Hematopoietic multipotent progenitor cell (in vitro differentiated cells): ENCODE data around the gene ENOX1. TPM values are rescaled to one million over a fixed set of nuclear protein-coding genes. Genes with fewer than 3 reads are reported as not detected.

ENCODE experiments used
- DNase-seq, 3 donors: peaks; one replicate each; pipeline ENCODE4 v3.0.0-alpha.2; 2011 to 2015; ENCODE audit warnings: low read depth in 2 of 3, low spot score in 2 of 3
- total RNA-seq: library from RNA; depleted of rRNA; stranded (reverse); fragments of >200 nt; gene quantifications from one replicate; pipeline ENCODE4 v1.2.3, GENCODE V29; 2012

The ENOX1 gene
- total RNA-seq, 1 donor = 0.54 TPM

GRCh38 chr13:43401361-43401760, 385.4 kb downstream of the ENOX1 start:
- peak in 1 of 3 donors; percentile 25 for DNase-seq

DNA sequence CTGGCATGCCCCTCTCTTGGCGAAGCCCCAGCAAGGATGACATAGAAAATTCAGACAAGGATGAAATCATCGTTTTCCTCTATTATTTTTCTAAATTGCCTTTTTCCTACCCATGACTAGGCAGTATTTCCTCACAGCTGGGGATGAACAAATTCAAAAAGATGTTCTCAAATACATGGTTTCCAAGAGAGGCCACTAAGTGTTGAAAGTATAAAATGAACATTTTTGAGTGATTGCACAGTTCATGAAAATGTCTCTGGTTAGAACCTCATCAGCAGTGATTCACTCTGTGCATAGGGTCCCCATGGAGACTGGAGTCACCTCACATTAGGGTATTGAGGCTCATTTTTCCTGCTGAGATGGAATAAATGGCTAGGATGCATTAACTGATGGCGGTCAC, 389.7 kb downstream of the ENOX1 start:
- DNase-seq = no peak

DNA sequence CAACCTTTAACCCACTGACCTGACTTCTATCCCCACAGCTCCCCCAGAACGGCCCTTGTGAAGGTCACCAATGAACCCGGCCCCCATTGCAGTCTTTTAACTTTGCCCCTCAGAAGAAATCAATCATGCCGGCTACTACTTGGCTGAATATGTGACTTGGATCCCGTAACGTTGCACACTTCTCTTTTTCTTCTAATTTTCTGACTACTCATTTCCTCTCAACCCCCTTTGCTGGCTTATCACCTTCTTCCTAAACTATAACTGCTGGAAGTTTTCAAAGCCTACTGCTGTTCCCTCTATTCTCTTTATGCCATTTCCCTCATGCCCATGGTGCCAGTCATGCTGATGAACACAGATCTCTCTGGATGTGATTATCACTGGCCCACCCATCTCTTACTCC, 395.7 kb downstream of the ENOX1 start:
- DNase-seq = peak in 2 of 3 donors; percentile 26 to 56

- no peak for DNase-seq
These were observed 396.2 kb downstream of the ENOX1 start for GRCh38 chr13:43390619-43391018.

- DNase-seq = no peak
These were observed 396.8 kb downstream of the ENOX1 start for GRCh38 chr13:43389983-43390382.

- DNase-seq = no peak
These were observed 397.2 kb downstream of the ENOX1 start for GRCh38 chr13:43389573-43389972.

- no peak for DNase-seq
These were observed 398.3 kb downstream of the ENOX1 start for GRCh38 chr13:43388282-43389034.

DNA sequence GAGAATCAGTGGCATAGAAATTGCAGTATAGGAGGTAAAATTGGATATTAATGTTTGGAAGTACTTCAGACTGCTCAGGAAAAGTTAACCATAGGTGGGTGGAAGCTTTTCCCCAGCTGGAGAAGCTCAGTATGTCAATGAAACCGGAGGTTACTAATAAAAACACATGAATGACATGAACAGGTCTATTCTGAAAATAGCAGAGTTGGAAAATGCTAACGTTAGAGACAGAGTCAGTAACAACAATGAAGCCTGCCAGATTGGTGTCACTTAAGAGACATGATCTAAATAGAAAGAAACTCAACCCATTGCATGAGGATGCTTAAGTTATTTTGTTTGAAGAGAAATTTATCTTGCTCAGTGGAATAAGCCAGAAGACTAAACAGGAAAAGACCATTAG, 398.9 kb downstream of the ENOX1 start:
- no peak for DNase-seq

- DNase-seq = no peak
These were observed 403.1 kb downstream of the ENOX1 start for GRCh38 chr13:43383498-43384165.

- DNase-seq = no peak
These were observed 407.0 kb downstream of the ENOX1 start for GRCh38 chr13:43379738-43380137.

DNA sequence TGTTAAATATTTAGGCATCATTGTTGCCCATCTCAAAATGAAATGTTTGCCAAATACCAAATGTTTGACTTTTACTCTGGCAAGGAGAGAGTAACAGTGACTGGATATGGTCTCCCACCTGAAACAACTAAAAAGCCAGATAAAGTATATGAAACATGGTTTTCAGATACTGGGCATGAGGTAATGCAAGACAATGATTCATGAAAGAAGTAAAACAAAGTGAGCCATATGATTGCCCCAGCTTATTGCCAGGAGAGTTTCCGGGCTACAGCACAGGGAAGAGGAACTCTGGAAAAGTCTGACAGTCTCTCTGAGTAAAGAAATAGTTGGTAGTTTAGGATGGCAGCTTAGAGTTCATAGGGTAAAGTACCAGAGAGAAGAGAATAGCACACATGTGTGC, 408.8 kb downstream of the ENOX1 start:
- peak in 1 of 3 donors; percentile 33 for DNase-seq

DNA sequence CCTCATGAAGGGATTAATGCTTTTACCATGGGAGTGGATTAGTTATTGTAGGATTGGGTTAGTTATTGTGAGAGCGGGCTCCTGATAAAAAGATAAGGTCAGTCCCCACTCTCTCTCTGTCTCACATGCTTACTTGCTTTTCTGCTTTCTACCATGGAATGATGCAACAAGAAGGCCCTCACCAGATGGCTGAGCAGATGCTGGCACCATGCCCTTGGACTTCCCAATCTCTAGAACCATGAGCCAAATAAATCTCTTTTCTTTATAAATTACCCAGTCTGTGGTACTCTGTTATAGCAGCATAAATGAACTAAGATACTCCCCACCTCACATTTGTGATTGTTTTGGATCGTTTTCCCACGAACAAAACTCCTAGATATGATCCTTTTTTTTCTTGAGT, 409.6 kb downstream of the ENOX1 start:
- no peak for DNase-seq

DNA sequence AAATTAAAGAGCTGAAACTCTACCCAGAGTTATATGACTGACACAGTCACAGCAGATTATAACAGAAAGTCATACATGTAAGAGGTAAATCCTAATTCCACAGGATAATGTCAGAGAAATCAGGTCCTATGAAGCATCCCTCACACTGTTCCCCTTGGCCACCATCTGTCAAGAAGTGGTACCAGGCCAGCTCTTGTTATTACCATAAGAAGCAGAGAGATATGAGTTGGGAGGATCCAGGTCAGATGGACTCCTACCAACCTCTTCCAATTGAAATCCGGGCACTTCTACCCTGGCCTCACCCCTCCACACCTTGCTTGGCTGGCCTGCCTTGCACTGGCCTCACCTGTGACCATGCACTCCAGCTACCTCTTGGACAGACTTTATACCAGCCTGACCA, 410.2 kb downstream of the ENOX1 start:
- no peak for DNase-seq

DNA sequence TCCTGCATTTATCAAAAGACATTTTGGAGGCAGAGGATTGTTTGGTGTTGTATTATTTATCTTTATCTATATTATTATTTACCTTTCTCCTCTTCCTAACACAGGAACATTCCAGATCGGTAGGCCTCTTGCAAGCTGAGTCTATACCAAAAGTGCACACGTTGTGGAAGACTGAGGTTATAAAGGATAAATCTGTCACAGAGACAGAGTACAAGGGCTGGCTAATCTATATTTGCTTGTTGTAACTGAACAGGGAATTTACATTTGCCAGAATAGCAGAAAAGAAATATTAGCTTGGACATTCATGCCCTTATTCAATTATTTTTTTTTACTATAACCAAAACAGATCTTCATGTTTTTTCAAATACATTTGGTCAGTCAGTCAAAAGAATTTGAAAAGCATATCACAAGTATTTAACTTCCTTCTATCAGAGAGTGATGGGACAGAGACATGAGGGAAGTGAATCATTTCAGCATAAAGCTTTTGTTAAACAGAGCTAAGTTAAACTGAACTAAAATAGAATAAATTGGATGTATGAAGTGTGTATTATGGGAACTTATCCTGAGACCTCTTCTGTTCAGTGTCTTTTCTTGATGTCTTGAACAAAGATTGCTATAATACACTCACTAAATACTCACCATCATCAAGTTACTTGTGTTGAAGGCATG, 410.8 kb downstream of the ENOX1 start:
- DNase-seq = no peak

GRCh38 chr13:43374621-43375020, 412.2 kb downstream of the ENOX1 start:
- DNase-seq = peak in 2 of 3 donors; percentile 16 to 56

GRCh38 chr13:43373400-43373799, 413.4 kb downstream of the ENOX1 start:
- no peak for DNase-seq

DNA sequence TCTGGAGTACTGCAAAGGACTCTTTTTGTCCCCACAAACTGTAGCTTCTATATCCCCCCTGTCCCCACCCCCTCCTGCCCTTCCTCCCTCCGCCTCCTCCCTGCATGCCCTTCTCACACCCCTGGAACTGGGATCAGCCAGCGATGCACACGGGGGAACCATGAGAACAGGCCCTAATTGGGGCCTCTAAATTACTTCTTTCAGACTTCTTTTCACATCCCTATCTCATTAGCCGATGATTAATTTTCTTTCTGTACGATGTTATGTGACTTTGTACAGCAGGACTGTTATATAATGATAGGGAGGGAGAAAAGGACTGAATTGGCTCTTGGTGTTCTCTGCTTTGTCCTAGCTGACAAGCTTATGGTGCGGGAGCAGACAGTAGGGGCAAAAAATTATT, 415.9 kb downstream of the ENOX1 start:
- DNase-seq = no peak

DNA sequence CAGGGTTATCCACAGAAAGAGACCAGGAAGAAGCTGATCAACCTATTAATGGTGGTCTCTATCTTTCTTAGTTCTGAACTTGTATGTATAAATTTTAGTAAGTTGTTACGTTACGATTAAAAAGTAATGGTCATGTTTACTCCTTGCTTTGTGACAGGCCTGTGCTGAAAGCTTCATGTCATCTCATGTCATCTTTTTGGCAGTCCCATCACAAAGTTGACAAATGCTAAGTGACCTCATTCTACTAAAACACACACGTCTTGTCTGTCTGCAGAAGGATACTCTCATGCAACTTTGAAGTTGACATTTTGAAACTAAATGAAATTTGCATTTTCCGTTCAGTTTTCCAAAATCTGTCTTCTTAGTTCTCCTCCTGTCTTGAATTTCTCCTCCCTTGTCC, 417.5 kb downstream of the ENOX1 start:
- DNase-seq = no peak

- peak in 1 of 3 donors; percentile 37 for DNase-seq
These were observed 418.8 kb downstream of the ENOX1 start for GRCh38 chr13:43368003-43368402.

- DNase-seq = no peak
These were observed 421.8 kb downstream of the ENOX1 start for GRCh38 chr13:43365039-43365344.

- peak in 2 of 3 donors; percentile 33 to 41 for DNase-seq
These were observed 422.3 kb downstream of the ENOX1 start for GRCh38 chr13:43364210-43365038.
